Colonic mucosa (tissue), 4 donors: ENCODE results near the gene PCLO. TPM values are rescaled to one million over a fixed set of nuclear protein-coding genes. Genes with fewer than 3 reads are reported as not detected.

Experiments used
- DNase-seq: peaks from one replicate; pipeline ENCODE4 v3.0.0-alpha.2; 2020
- H3K27ac ChIP-seq: fragments of 200-600 bp; one replicate; pipeline ENCODE4 v1.8.0; 2021
- H3K27me3 ChIP-seq: fragments of 200-600 bp; one replicate; pipeline ENCODE4 v1.8.0; 2021
- H3K36me3 ChIP-seq: fragments of 200-600 bp; one replicate; pipeline ENCODE4 v1.8.0; 2021
- H3K4me1 ChIP-seq: fragments of 200-600 bp; one replicate; pipeline ENCODE4 v1.8.0; 2021; ENCODE audit warnings: mild to moderate bottlenecking
- H3K4me3 ChIP-seq: fragments of 200-600 bp; one replicate; pipeline ENCODE4 v1.8.0; 2021
- H3K9ac ChIP-seq, 2 donors: one replicate each; pipeline ENCODE4 v1.7.0; 2013; ENCODE audit warnings: control low read depth in 2 of 2, low read depth in 2 of 2, low read length in 2 of 2
- H3K9me3 ChIP-seq: fragments of 200-600 bp; one replicate; pipeline ENCODE4 v1.8.0; 2021
- CTCF ChIP-seq: fragments of 200-600 bp; IDR thresholded peaks from one replicate; pipeline ENCODE4 v1.8.0; 2022; ENCODE audit warnings: antibody characterized with exemption, mild to moderate bottlenecking
- intact Hi-C: fragments of 100-400 bp; cut with DNase I; formaldehyde crosslinking; loops from one replicate; pipeline ENCODE4 v1.14.1; 2022
- total RNA-seq, 2 donors: library from RNA; stranded (reverse); fragmentation: NEBNext Ultra II Directional in 1 of 2; extraction: Animal tissue kit (Norgen Biotek cat#: 25700) in 1 of 2; gene quantifications; one replicate each; pipeline ENCODE4 v1.2.1, GENCODE V29; 2021
- donor health status: healthy.
- donor health status: DM: no; HTN: no; CAD: no.
- donor health status: DM: no; HTN: no; CAD: no.

PCLO gene
- total RNA-seq, 2 donors from 2014 or later = 6.9 to 8.8 TPM

- Histone ChIP-seq H3K36me3 (no peaks in the 10 kb centered on the region), H3K27me3 (no peaks in the 10 kb centered on the region), H3K4me3 (no peak overlapping the region), H3K27ac (no peak overlapping the region), H3K9ac (no peak overlapping the region), H3K4me1 (no peaks in the 10 kb centered on the region), H3K9me3 (no peaks in the 10 kb centered on the region)
- DNase-seq = no peak
- no peak for TF ChIP-seq CTCF
- intact Hi-C loops = no loop called here
These were observed 322.6 kb downstream of the PCLO start for GRCh38 chr7:82840061-82840460.

- no peak for DNase-seq
- no peak overlapping the region for H3K27ac ChIP-seq
- no peaks in the 10 kb centered on the region for H3K9me3 ChIP-seq
- no peak overlapping the region for H3K4me3 ChIP-seq
- H3K36me3 ChIP-seq = no peaks in the 10 kb centered on the region
- no peak for TF ChIP-seq CTCF
- no peaks in the 10 kb centered on the region for H3K27me3 ChIP-seq
- no peaks in the 10 kb centered on the region for H3K4me1 ChIP-seq
- no peak overlapping the region for H3K9ac ChIP-seq
- intact Hi-C loops = no loop called here
These were observed 323.1 kb downstream of the PCLO start for GRCh38 chr7:82839555-82839954.

GRCh38 chr7:82839063-82839462 lies 323.6 kb downstream of the PCLO start:
- H3K27ac ChIP-seq = no peak overlapping the region
- TF ChIP-seq CTCF = no peak

GRCh38 chr7:82838314-82838713 lies 324.4 kb downstream of the PCLO start:
- no peaks in the 10 kb centered on the region for H3K36me3 ChIP-seq
- H3K4me3 ChIP-seq = no peak overlapping the region
- no peak for TF ChIP-seq CTCF
- intact Hi-C loops = no loop called here
- H3K4me1 ChIP-seq = no peaks in the 10 kb centered on the region
- H3K9me3 ChIP-seq = no peaks in the 10 kb centered on the region
- DNase-seq = no peak
- no peaks in the 10 kb centered on the region for H3K27me3 ChIP-seq
- no peak overlapping the region for H3K9ac ChIP-seq
- no peak overlapping the region for H3K27ac ChIP-seq

More at GRCh38 chr7:82839063-82839462, 323.6 kb downstream of the PCLO start:
- Histone ChIP-seq H3K4me1 (no peaks in the 10 kb centered on the region), H3K4me3 (no peak overlapping the region), H3K9ac (no peak overlapping the region), H3K27me3 (no peaks in the 10 kb centered on the region), H3K9me3 (no peaks in the 10 kb centered on the region), H3K36me3 (no peaks in the 10 kb centered on the region)
- intact Hi-C loops = no loop called here
- DNase-seq = no peak

GRCh38 chr7:82823073-82823472 lies 339.6 kb downstream of the PCLO start:
- Histone ChIP-seq H3K27me3 (no peaks in the 10 kb centered on the region), H3K4me3 (no peak overlapping the region), H3K27ac (no peak overlapping the region), H3K9ac (no peak overlapping the region), H3K9me3 (no peaks in the 10 kb centered on the region), H3K4me1 (no peaks in the 10 kb centered on the region), H3K36me3 (no peaks in the 10 kb centered on the region)
- DNase-seq = no peak
- TF ChIP-seq CTCF = no peak
- intact Hi-C loops = no loop called here

GRCh38 chr7:82821037-82821436 lies 341.6 kb downstream of the PCLO start:
- Histone ChIP-seq H3K27me3 (no peaks in the 10 kb centered on the region), H3K36me3 (no peaks in the 10 kb centered on the region), H3K4me3 (no peak overlapping the region), H3K9me3 (no peaks in the 10 kb centered on the region), H3K4me1 (no peaks in the 10 kb centered on the region), H3K27ac (no peak overlapping the region), H3K9ac (no peak overlapping the region)
- no peak for TF ChIP-seq CTCF
- DNase-seq = no peak
- intact Hi-C loops = no loop called here
